Kidney glomerular epithelial cell (primary cell): ENCODE measurements around the gene SH3GL1.

ENCODE experiments used
- DNase-seq: peaks from one replicate; lab custom pipeline; 2025; lab: John Stamatoyannopoulos, UW

SH3GL1 gene

DNA sequence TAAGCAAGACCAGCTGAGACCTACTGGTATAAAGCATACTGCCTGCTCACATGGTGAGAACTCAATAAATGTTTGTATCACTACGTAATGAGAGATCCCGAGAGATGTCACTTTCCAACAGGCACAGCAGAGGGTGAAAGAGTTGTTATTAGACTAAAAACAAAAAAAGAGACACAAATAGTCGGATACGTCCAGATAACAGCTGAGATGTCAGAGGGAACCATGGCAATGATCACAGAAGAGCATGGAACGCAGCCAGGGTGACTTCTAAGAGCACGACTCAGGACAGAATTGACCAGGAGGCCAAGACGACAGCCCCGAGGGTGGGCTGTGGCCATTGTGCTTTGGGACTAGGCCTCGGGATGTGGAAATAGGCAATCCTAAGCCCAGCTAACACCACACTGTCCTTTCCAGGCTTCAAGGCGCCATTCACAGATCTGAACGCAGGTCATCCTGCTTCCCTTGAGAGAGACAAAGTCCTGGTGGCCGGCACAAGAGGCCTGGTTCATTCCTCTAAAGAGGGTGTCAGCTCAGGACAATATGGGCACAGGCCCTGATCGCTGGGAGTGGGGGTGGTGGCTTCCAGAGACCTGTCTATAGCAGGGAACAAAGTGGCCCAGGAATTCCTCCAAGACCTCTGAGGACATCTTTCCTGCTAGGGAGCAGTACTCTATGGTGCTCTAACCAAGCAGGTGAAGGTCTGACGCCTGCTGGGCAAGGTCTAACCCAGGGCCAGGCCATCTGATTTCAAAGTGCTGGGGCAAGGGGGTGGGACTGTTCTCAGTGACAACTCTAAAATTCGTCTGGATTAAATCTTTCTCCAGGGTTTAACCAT, 3.2 kb downstream of the SH3GL1 start:
- DNase-seq, result no peak

DNA sequence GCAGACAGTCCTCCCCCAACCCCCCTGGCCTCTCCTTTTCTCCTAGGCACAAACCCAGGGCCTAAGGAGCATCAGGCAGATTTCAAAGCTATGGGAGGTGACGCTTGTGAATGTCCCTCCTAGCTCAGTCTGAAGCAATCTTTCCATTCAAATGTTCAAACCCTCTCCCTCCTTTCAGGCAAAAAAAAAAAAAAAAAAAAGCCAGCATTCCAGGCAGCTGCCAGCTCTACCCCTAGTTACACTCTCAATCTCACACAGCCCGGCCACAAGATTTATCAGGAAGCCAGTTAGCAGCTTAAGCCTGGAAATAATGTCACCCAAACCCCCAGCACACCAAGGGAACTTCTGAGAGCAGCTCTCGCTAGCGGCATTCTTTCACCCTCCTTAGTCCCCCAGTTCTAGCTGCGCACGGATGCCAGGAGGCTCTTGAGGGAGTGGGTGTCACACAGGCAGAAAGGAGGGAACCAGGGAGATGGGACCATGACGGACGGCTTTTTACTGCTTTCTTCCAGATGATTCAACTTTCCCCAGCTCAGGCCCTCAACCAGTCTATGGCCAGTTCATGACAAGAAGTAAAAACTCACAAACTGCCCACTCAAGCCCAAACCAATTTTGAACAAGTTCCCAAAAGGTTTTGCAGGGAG, 6.3 kb downstream of the SH3GL1 start:
- DNase-seq, result no peak

DNA sequence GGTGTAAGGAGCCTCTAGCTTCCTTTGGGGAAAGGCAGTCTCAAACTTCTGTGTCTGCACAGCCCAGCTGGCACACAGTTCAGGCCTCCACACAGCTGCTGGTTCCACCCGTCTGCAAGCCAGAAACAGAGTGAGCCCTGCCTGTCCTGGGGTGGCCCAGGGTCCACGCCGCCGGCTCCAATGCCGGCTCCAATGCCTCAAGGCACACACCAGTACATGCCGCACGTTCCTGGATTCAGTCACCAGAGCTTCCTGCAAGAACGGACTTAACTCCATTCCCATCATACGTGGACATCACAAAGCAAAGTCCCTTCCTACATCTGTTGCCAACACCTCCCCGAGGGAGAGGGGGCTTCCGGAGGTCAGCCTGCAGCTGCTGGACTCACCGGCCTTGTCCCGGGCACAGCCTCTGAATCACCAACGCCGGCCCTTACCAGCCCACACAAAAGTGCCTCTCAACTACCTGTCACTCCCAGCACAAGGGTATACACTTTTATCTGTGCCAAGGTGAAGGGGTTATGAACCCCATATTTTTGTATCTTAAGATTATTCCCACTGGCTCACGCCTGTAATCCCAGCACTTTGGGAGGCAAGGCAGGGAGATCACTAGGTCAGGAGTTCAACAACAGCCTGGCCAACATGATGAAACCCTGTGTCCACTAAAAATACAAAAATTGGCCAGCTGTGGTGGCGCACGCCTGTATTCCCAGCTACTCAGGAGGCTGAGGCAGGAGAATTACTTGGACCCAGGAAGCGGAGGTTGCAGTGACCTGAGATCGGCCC, 8.5 kb downstream of the SH3GL1 start:
- no peak for DNase-seq

DNA sequence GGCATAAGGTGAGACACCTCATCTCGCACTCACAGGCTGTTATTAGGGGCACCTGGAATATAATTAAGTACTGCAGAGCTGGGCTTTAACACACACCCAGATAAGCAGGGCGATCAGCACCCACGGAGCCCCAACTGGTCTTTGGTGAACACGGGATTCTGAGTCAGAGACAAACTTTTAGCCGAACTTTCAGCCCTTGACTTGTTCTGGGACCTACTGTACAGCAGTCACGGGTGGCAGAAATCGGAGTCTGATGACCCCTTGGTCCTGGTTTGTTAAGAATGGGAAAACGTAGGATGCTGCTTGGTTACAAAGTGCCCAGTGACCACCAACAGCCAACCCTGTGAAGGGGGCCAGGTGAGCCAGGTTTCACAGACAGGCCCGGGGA, 9.0 kb downstream of the SH3GL1 start:
- DNase-seq, result no peak

DNA sequence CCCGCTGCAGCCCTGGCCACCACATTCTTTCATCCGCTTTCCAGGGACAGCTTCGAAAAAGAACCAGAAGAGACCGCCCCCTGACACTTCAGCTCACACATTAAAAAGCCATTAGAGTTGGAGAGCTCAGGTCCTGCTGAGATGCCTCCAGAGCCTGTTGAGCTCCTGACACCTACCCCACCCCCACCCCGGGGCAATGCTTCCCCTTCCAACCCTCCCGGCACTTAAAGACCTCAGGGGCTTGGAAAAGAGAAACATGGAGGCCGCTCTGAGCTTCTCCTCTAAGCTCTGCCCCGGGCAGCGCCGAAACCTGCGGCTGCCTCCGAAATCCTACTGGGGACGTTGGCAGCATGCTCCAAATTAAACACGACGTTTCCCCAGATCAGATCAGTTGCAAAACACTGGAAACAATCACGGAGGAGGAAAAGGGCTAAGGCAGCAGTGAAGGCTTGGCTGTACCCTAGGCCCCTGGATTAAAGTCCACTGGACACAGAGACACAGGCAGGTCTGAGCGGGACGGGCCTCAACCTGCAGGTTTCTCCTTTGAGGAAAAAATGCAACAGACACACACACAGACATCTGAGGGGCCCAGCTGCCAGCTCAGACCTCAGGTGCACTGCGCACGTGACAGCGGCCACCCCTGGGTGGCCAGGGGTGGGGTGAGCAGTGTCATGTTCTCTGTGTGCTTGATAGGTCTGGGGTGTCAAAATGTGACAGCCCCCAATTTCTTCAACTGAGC, 9.6 kb downstream of the SH3GL1 start:
- no peak for DNase-seq

DNA sequence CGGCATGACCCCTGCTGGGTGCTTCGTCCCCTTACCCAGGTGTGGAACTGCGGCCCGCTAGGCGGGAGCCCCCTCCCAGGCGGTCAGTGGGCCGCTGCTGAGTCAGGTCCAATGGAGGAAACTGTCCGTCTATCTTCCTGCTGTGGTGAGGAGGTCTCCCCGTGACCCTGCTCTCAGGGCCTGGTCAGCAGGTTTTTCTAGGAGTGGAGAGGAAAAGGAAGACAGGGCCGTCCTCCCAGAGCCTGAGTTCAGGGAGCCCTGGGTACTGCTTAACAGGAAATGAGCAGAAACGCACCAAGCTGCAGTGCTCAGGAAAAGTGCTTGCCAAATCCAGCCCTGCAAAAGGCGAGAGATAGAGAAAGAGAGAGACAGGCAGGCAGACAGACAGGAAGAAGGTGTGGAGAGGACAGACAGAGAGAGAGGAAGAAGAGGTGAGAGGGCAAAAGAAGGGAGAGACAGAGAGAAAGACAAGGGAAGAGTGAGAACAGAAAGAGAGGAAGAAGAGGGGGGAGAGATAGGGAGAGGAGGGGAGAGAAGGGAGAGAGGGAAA, 10.3 kb downstream of the SH3GL1 start:
- no peak for DNase-seq

DNA sequence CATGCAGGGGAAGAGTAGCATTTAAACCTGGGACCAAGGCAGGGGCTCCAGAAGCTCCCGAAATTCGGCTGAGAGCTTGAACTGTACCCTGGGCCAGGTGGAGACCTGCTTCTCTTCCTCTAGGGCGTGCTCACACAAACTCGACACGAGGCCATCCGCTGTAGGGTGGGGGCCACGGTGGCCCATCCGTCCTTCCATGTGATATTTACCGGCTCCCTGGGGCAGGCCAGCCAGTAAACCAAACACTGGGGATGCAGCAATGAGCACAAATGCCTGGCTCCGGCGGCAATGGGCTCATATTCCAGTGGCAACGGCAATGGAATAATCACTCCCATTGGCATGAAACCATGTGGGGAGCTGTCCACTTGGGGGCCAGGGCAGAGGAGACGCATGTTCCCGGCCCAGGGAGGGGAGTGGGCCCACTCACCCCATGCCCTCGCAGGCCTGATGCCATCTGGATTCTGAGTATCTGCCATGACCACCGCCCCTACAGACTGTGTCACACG, 10.8 kb downstream of the SH3GL1 start:
- DNase-seq, result no peak

DNA sequence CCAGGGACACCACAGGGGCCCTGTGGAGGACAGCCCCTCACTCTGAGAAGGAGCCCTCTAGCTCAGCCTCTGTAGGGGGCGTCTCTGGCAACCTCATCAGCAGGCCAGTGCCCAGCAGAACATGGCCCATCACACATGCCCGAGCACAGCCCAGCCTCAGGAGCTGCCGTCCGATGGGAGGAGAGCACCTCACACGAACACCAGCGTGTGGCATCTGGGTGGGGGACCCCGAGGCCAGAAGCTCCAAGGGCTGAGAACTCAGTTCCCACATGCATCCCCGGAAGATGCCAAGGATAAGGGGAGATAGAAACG, 11.3 kb downstream of the SH3GL1 start:
- no peak for DNase-seq

DNA sequence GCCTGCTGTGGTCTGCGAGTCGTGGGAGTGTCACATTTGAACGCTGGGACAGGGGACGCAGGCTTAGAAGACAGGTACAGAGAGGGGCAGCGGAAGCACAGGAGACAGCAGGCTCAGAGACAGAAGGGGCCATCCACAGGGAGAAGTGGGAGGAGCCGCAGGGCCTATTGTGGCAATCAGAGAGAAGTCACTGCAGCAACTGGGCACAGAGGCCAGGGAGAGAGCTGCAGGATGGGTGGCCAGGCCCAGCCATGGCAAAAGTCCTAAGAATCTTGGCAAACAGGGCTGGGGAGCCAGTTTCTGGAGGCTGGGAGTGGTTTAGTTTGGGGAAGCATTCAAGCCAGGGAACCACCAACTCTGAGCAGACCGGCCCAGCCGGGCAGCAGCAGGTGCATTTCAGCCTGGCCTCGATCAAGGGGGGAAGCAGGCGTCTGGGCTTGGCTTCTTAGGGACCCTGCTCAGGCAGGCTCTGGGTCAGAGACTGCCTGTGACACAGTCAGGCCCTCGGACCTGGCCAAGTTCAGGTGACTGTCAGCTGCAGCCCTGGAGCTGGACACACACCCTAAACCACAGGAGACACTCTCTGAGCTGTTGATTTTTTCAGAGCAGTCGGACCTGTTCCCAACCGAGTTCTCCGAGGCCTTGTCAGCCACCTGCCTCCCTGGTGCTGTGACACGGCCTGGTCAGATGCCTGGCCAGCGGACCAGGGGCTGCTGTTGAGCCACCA, 11.8 kb downstream of the SH3GL1 start:
- no peak for DNase-seq

DNA sequence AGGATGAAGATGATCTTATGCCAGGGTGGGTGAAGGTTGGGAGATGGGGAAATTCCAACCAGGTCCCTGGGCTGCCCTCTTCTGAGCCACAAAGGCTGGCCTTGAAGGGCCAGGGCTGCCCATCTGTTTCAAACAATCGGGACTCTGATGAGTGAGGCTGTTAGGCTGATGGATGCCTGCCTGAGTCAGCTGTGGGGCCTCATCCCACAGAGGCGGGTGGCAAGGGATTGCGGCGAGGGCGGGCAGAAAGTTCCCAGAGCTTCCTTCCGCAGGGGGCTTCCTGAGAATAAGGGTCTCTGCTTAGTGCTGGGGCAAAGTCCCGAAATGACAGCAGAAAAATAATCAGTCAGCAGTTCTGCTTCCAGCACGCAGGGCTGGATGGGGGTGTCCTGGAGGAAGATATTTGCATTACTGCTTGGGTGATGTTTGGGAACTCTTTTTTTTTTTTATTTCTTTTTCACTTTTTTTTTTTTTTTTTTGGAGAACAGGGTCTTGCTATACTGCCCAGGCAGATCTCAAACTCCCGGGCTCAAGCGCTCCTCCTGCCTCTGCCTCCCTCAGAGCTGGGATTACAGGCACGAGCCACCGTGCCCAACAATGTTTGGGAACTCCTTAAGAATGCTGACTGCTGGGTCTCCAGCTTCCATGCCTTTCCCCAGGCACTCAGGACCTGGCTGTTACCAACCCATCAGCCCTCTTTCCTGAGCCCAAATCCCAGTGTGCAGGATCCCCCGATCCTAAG, 14.1 kb downstream of the SH3GL1 start:
- no peak for DNase-seq

DNA sequence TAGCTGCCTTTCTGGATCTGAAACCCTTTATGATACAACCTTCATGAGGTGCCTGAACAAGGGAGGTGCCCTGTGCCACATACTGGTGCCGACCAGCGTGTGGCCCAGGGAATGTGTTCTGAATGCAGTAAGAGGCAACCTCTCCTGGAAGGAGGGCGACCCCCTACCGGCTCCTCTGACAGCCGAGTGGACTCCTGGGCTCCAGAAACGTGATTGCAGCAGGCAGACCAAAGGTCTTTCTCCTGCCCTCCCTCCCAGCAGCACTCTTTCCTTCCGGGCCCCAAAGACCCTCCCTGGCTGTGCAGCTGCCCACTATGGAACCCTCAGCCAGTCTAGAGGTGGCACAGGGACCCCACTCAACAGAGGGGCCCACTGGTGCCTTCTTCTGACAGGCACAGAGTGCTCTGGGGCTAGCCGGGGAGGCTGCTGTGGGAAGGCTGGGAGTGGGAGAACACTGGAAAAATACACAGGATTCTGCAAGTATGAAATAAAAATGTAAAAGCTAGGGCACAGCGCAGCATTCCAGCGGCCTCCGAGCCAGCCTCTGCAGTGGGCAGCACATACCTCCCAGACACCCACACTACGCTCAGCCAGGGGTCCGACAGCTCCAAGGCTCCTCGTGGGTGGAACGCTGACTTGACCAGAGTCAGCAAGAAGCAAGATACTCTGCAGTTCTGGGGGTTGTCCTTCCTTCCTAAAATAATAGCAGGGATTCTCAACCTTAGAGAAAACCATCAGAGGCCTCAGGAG, 14.9 kb downstream of the SH3GL1 start:
- DNase-seq, result no peak

DNA sequence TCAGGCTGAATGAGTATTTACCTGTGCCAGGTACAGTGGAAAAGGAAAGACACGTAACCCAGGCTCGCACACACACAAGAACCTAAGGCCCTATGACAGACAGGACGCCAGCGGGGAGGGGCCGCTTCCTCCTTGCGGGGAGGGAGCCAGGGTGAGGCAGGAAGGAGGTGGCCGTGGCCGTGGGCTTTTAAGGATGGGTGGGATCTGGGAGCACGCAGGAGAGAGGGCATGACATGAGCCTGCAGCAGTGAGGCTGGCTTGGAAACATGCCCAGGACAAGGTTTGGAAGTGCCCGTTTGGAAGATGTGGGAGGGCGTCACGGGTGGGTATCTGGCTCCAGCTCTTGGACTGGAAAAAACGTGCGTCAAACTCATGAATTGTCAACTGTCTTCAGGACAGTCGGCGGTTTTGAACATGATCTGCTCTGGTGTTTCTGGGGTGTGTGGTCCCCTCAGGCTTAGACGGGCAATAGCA, 20.1 kb downstream of the SH3GL1 start:
- DNase-seq, result no peak

DNA sequence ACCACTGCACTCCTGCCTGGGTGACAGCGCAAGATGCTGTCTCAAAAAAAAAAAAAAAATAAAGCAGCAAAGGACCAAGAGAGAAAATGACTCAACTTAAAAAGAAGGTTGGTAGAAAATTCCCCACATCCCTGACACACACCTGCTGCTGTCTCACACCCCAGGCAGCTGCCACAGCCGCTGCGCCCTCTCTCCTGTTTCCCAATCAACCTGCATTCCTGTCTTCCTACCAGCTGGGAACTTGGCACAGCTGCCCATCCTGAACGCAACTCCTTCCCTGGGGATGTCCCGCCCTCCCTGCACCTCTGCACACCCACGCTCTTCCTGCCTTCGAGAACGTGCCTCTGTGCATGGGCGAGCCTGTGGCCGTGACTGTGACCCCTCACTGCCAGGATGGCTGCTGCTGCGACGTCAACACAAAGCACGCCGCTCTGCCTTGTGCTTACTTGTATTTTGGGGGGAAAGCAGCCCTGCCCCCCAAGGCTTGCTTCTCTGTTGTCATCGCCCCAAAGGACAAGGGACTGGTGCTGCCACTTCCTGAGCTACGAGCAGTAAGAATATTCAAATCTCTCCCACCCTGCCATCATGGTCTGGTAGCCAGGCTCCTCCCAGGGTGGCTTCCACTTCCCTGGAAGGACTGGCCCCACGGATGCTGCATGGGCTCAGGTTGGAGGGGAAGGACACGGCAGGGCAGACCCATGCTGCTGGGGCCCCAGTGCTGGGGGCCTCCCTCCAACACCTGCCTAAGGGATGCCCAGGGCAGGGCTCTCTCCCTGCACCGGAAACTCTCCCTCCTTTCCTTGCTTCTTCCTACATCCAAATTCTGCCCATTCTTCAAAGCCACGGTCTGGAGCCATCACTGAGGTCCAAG, 20.7 kb downstream of the SH3GL1 start:
- peak; percentile 96 for DNase-seq

DNA sequence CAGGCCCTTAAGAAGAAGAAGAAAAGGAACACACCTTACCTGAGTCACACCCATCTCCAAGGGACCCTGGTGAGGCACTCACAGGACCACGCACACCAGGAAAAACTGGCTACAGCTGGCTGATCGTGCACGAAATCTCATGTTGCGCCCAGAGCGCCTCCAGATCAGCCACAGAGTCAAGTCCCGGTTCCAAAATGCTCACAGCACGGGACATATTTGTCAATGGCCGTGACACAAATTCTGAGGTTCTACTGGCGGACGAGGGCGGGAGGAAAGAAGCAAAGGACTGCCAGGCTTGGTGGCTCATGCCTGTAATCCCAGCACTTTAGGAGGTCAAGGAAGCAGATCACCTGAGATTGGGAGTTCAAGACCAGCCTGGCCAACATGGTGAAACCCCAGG, 21.5 kb downstream of the SH3GL1 start:
- no peak for DNase-seq

DNA sequence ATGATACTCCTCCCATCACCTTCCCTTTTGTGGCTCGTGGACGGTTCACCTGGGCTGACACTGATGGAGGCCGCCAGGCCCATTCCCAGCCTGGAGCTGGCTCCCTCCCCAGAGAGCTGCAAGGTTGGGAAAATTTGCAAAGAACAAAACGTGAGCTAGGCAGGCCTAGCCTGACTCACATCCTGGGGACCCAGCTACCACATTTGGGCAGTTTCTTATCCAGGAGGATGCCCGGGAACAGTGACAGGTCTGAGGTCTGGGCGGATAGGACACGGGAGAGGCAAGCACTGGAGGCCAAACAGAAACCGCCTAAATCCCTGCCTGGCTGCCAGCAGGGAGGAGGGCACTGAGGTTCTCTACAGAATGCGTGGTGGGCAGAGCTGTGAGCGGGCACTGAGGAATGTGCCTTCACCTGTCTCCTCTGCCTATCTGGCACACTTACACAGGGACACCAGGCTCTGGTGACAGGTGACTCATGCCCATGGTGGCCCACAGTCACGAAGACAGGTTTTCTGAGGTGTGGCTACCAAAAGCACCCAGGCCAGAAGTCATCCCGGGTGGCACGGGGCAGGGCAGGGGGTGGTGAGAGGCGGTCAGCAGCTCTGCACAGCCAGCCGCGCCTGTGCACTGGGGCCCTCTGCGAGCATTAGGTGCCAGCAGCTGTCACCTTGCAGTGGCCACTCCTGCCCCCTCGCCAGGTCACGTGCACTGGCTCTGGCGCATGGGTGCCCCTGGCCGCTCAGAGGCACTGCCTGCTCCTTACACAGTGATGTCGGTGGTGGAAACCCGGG, 23.2 kb downstream of the SH3GL1 start:
- DNase-seq, result no peak

DNA sequence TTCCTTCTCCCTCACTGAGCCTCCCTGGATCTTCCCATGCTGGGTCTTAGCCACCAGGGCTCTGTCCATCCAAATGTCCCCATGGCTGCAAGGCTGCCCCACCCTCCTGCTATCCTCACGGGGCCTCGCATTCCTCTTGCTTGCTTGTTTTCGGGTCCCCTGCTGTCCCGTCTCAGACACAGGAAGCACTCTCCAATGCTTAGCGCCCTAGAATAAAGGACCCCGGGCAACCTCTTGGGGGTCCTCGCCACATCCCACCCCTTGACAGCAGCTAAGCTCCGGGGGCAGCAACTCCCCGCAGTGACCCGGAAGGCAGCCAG, 23.7 kb downstream of the SH3GL1 start:
- no peak for DNase-seq

DNA sequence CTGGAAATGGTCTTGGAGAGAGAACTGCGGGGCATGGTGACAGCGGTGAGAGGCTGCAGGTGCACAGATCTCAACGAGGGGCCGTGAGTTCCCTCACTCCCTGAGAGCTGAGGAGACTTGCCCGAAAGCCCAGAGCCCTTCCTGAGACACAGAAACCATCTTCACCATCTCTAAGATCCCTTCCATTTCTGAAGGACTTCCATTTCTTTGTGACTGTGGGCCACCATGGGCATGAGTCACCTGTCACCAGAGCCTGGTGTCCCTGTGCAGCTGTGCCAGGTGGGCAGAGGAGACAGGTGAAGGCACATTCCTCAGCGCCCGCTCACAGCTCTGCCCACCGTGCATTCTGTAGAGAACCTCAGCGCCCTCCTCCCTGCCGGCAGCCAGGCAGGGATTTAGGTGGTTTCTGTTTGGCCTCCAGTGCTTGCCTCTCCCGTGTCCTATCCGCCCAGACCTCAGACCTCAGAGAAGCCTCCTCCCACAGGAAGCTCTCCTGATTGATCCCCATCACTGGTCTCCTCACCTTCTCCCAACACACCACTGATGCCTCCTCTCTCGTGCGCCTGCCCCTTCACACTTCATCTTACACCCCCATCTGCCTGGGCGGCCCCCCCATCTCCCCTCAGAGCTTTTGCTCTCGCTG, 24.2 kb downstream of the SH3GL1 start:
- DNase-seq, result no peak
